H1 (cell line): Measurements from ENCODE around the gene MMADHC. TPM values are rescaled to one million over a fixed set of nuclear protein-coding genes. Genes with fewer than 3 reads are reported as not detected.

Experiments
- CTCF ChIA-PET: fragments of 300-600 bp; sonication (Branson Sonifier 250); formaldehyde crosslinking; loops from one replicate; lab custom pipeline; 2021; ENCODE audit not compliant: partially characterized antibody; lab: Charles Lee
- POLR2A ChIA-PET: fragments of 300-600 bp; sonication (Branson Sonifier 250); formaldehyde crosslinking; loops from one replicate; lab custom pipeline; 2021; ENCODE audit warnings: inconsistent platforms; ENCODE audit not compliant: partially characterized antibody; lab: Charles Lee
- DNase-seq, 2 experiments: peaks; one replicate each; pipeline versions ENCODE4 v3.0.0 to v3.0.0-alpha.2; 2010 to 2022; ENCODE audit warnings: low spot score in 2 of 2, low read depth in 1 of 2, mixed read lengths in 1 of 2
- FAIRE-seq: peaks from 2 replicates; lab custom pipeline; 2011; peaks lifted over from hg19 to GRCh38; lab: Jason Lieb, UNC
- H2AFZ ChIP-seq: 2 replicates; pipeline ENCODE4 v1.8.1; 2012; ENCODE audit warnings: low read length, inconsistent platforms
- H2AK5ac ChIP-seq: 2 replicates; pipeline ENCODE4 v1.6.1; 2013; ENCODE audit warnings: low read depth, low read length
- H2BK120ac ChIP-seq: replicated peaks from 2 replicates; pipeline ENCODE3; 2013; ENCODE audit warnings: low read depth, low read length, inconsistent platforms
- H2BK12ac ChIP-seq: 2 replicates; pipeline ENCODE4 v1.6.1; 2013; ENCODE audit warnings: low read depth, low read length
- H2BK15ac ChIP-seq: 2 replicates; pipeline ENCODE4 v1.6.1; 2013; ENCODE audit warnings: low read length
- H2BK20ac ChIP-seq: 2 replicates; pipeline ENCODE4 v1.6.1; 2013; ENCODE audit warnings: low read length
- H2BK5ac ChIP-seq: 2 replicates; pipeline ENCODE4 v1.6.1; 2013; ENCODE audit warnings: low read depth, low read length
- H3K14ac ChIP-seq: 2 replicates; pipeline ENCODE4 v1.6.1; 2013; ENCODE audit warnings: inconsistent platforms; ENCODE audit not compliant: insufficient read length
- H3K18ac ChIP-seq: 2 replicates; pipeline ENCODE4 v1.6.1; 2013; ENCODE audit warnings: low read length; ENCODE audit errors: extremely low read depth
- H3K23ac ChIP-seq: 2 replicates; pipeline ENCODE4 v1.6.1; 2013; ENCODE audit warnings: inconsistent platforms; ENCODE audit not compliant: insufficient read length
- H3K23me2 ChIP-seq: 2 replicates; pipeline ENCODE4 v1.6.1; 2013; ENCODE audit warnings: low read depth, low read length
- H3K27ac ChIP-seq: 2 replicates; pipeline ENCODE4 v1.6.1; 2011; ENCODE audit warnings: low read depth, low read length, inconsistent platforms
- H3K27me3 ChIP-seq, 4 experiments: replicated peaks in 1 of 4; 1 replicate in 1 of 4; 2 replicates in 3 of 4; pipeline versions ENCODE4 v1.6.1 to v1.8.1; 2011 to 2013; ENCODE audit warnings: low read length in 3 of 4, mild to moderate bottlenecking in 3 of 4, inconsistent platforms in 2 of 4, mixed read lengths in 2 of 4, moderate library complexity in 1 of 4; ENCODE audit not compliant: control insufficient read depth in 3 of 4, insufficient read depth in 3 of 4; ENCODE audit errors: extremely low read depth in 1 of 4
- H3K36me3 ChIP-seq, 4 experiments: 2 replicates each; pipeline versions ENCODE4 v1.6.1 to v1.8.1; 2011 to 2013; ENCODE audit warnings: mild to moderate bottlenecking in 4 of 4, low read length in 3 of 4, moderate library complexity in 2 of 4, control low read depth in 1 of 4, inconsistent platforms in 1 of 4; ENCODE audit not compliant: insufficient read depth in 4 of 4, control insufficient read depth in 2 of 4
- H3K4ac ChIP-seq: replicated peaks from 2 replicates; pipeline ENCODE3; 2013; ENCODE audit warnings: low read length, low read depth, mixed read lengths, inconsistent platforms; ENCODE audit not compliant: insufficient read length
- H3K4me1 ChIP-seq, 4 experiments: replicated peaks in 1 of 4; 1 replicate in 1 of 4; 2 replicates in 3 of 4; pipeline versions ENCODE4 v1.6.1 to v1.8.1; 2011 to 2013; ENCODE audit warnings: low read length in 3 of 4, inconsistent platforms in 2 of 4, mixed read lengths in 1 of 4; ENCODE audit not compliant: insufficient read depth in 4 of 4, control insufficient read depth in 3 of 4
- H3K4me2 ChIP-seq, 2 experiments: 2 replicates each; pipeline versions ENCODE4 v1.6.1 to v1.8.1; 2011 to 2013; ENCODE audit warnings: low read depth in 2 of 2, low read length in 2 of 2, control low read depth in 1 of 2, inconsistent platforms in 1 of 2, mild to moderate bottlenecking in 1 of 2; ENCODE audit not compliant: insufficient read depth in 1 of 2
- H3K4me3 ChIP-seq, 4 experiments: fragments of 200-600, 300-600 bp in 1 of 4; sonication (generic), shearing (Covaris generic), sonication (Bioruptor Twin) in 1 of 4; 2 replicates each; pipeline versions ENCODE4 v1.5.1 to v1.8.1; 2011 to 2016; ENCODE audit warnings: low read length in 4 of 4, low read depth in 3 of 4, control low read depth in 2 of 4, inconsistent platforms in 2 of 4, mild to moderate bottlenecking in 2 of 4, mixed read lengths in 1 of 4, moderate library complexity in 1 of 4; ENCODE audit not compliant: insufficient read depth in 2 of 4; ENCODE audit errors: extremely low read depth in 1 of 4
- H3K56ac ChIP-seq: replicated peaks from 2 replicates; pipeline ENCODE3; 2013; ENCODE audit warnings: low read depth, mild to moderate bottlenecking, mixed read lengths, low read length, inconsistent platforms; ENCODE audit not compliant: insufficient read length
- H3K79me1 ChIP-seq: 2 replicates; pipeline ENCODE4 v1.6.1; 2013; ENCODE audit warnings: low read depth, low read length, control low read depth
- H3K79me2 ChIP-seq, 2 experiments: 2 replicates each; pipeline versions ENCODE4 v1.6.1 to v1.8.1; 2012 to 2013; ENCODE audit warnings: low read length in 2 of 2, mild to moderate bottlenecking in 2 of 2, inconsistent platforms in 1 of 2; ENCODE audit not compliant: insufficient read depth in 2 of 2, control insufficient read depth in 1 of 2
- H3K9ac ChIP-seq, 4 experiments: replicated peaks in 1 of 4; 1 replicate in 1 of 4; 2 replicates in 3 of 4; pipeline versions ENCODE4 v1.6.1 to v1.8.1; 2011 to 2013; ENCODE audit warnings: low read depth in 3 of 4, low read length in 3 of 4, control low read depth in 2 of 4, mild to moderate bottlenecking in 2 of 4, moderate library complexity in 2 of 4, inconsistent platforms in 1 of 4; ENCODE audit errors: extremely low read depth in 1 of 4
- H3K9me3 ChIP-seq, 2 experiments: 2 replicates each; pipeline versions ENCODE4 v1.6.1 to v1.8.1; 2012 to 2013; ENCODE audit warnings: mild to moderate bottlenecking in 2 of 2, moderate library complexity in 2 of 2, control low read depth in 1 of 2, inconsistent platforms in 1 of 2, low read depth in 1 of 2, low read length in 1 of 2, mixed read lengths in 1 of 2; ENCODE audit not compliant: insufficient read depth in 2 of 2
- H4K20me1 ChIP-seq, 2 experiments: replicated peaks in 1 of 2; 2 replicates each; pipeline versions ENCODE3 to v1.8.1; 2011 to 2013; ENCODE audit warnings: inconsistent platforms in 2 of 2, low read length in 2 of 2, mild to moderate bottlenecking in 1 of 2; ENCODE audit not compliant: insufficient read depth in 2 of 2, control insufficient read depth in 1 of 2
- H4K5ac ChIP-seq: 2 replicates; pipeline ENCODE4 v1.6.1; 2013; ENCODE audit warnings: low read length, low read depth, mixed read lengths, inconsistent platforms; ENCODE audit not compliant: insufficient read length
- H4K8ac ChIP-seq: 2 replicates; pipeline ENCODE4 v1.8.0; 2013; ENCODE audit warnings: mild to moderate bottlenecking, moderate library complexity, low read length, inconsistent platforms; ENCODE audit not compliant: insufficient read depth; ENCODE audit errors: extremely low read depth
- H4K91ac ChIP-seq: replicated peaks from 2 replicates; pipeline ENCODE3; 2013; ENCODE audit warnings: low read length, mixed read lengths, inconsistent platforms; ENCODE audit not compliant: insufficient read length
- CHD1 ChIP-seq: IDR thresholded peaks from 2 replicates; pipeline ENCODE4 v1.6.1; 2012; ENCODE audit warnings: low read depth, low read length, improper control_type of control experiment
- WGBS, 2 experiments: shearing (Covaris generic) in 1 of 2; methylation state at CpG; one replicate each; pipeline versions ENCODE4 v1.1.6 to v1.1.7; 2013 to 2015; ENCODE audit warnings: low lambda C conversion rate in 2 of 2, mixed read lengths in 2 of 2, inconsistent platforms in 1 of 2, low coverage in 1 of 2, missing lambda C conversion rate in 1 of 2; ENCODE audit not compliant: insufficient replicate concordance in 2 of 2, insufficient coverage in 1 of 2, insufficient read length in 1 of 2; ENCODE audit errors: extremely low coverage in 1 of 2, missing lambda C conversion rate in 1 of 2; 5-methylcytosine and 5-hydroxymethylcytosine counted together
- polyA plus RNA-seq, 7 experiments: library from polyadenylated mRNA; depleted of rRNA in 3 of 7; stranded (reverse) in 5 of 7; unstranded in 2 of 7; fragments of >200 nt in 5 of 7; fragments of 200-250 nt in 2 of 7; gene quantifications; 1 replicate in 5 of 7; 2 replicates in 1 of 7; 4 replicates in 1 of 7; pipeline versions ENCODE4 v1.2.1 to v1.2.3, GENCODE V29; 2011 to 2013; ENCODE audit warnings: missing spikeins in 2 of 7, mixed read lengths in 2 of 7
- total RNA-seq: library from RNA; stranded (reverse); fragmentation: NEBNext Ultra II Directional; extraction: Animal tissue kit (Norgen Biotek cat#: 25700); gene quantifications from 2 replicates; pipeline ENCODE4 v1.2.1, GENCODE V29; 2021

The MMADHC gene
- total and polyA plus RNA-seq, 2 of the 8 experiments (the other 6 are each of a cell fraction or from before 2014, with no cell fraction given) = 61.1 to 130 TPM

DNA sequence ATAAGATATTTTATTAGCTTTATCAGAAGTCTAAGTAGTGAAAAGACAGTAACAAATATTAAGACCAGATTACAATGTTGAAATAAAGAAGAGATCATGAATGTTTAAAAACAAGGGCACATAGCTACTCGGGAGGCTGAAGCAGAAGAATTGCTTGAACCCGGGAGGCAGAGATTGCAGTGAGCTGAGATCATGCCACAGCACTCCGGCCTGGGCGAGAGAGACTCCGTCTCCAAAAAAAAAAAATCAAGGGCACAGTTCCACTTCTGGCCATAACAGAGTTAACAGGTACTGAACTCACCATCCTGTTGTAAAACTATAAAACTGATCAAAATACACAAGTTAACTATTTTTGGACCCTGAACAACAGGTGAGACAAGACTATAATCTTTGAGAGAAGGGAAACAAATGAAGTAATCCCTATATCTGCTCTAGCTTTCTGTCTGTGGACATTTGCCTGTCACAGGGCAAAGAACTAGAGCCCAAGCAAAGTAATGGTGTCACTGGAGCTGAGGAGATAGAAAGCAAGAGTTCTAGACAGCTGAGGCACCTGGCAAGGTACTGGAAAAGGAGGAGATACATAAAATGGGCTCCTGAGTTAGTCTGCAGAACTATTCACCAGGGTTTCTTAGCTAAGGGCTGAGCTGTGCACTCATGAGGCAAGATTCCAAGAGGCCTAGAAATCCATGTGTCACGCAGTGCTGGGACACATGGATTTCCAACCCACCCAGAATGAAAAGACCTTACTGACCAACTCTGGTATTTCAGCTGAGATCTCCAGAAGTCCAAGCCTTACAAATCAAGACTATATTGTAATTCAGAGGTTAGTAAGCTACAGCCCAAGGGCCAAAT, 15.2 kb downstream of the MMADHC start:
- no peak overlapping the region for H3K4ac ChIP-seq
- H2AFZ ChIP-seq = no peak overlapping the region
- H3K18ac ChIP-seq = no peak overlapping the region
- TF ChIP-seq CHD1 = no peak
- no peak overlapping the region for H2BK20ac ChIP-seq
- no peak for DNase-seq
- H3K4me2 ChIP-seq = no peak overlapping the region
- no peak overlapping the region for H3K4me3 ChIP-seq
- no peak overlapping the region for H2BK15ac ChIP-seq
- no peaks in the 10 kb centered on the region for H3K9me3 ChIP-seq
- no peak overlapping the region for H2AK5ac ChIP-seq
- peaks cover 14 to 84% (median 35%) of the 10 kb centered on the region in 4 experiments for H3K36me3 ChIP-seq
- H4K5ac ChIP-seq = no peak overlapping the region
- no peaks in the 10 kb centered on the region for H3K4me1 ChIP-seq
- H3K79me1 ChIP-seq = no peaks in the 10 kb centered on the region
- H2BK5ac ChIP-seq = no peak overlapping the region
- H3K79me2 ChIP-seq = no peaks in the 10 kb centered on the region
- no peak overlapping the region for H3K9ac ChIP-seq
- peaks cover 0 to 1% of the 10 kb centered on the region in 2 experiments for H4K20me1 ChIP-seq
- no peaks in the 10 kb centered on the region for H3K27me3 ChIP-seq
- H3K23me2 ChIP-seq = no peaks in the 10 kb centered on the region
- H3K27ac ChIP-seq = no peak overlapping the region
- H4K91ac ChIP-seq = no peak overlapping the region
- no peak overlapping the region for H3K23ac ChIP-seq
- ChIA-PET POLR2A (no interaction called here), CTCF (interaction anchor here (0.6 to 1.6 kb wide), 11 partner anchors 10 to 1906 kb away, joined by 3 to 6 read pairs (median 3); no protein-coding TSS in a partner anchor)
- WGBS, 2 experiments = 94% methylated on average over 6 of the region's 6 CpGs; no CpG with 5 or more reads in 1 of the 2 experiments
- H4K8ac ChIP-seq = no peak overlapping the region
- H3K56ac ChIP-seq = no peak overlapping the region
- H2BK12ac ChIP-seq = no peak overlapping the region
- H3K14ac ChIP-seq = no peak overlapping the region
- FAIRE-seq = peak; percentile 39
- no peak overlapping the region for H2BK120ac ChIP-seq
